Measurements from ENCODE around the gene CHKB. TPM values are rescaled to one million over a fixed set of nuclear protein-coding genes. Genes with fewer than 3 reads are reported as not detected.

Gene CHKB
- total RNA-seq, 4 donors from 2014 or later, result 13.5 to 75.6 (median 55.2) TPM

DNA sequence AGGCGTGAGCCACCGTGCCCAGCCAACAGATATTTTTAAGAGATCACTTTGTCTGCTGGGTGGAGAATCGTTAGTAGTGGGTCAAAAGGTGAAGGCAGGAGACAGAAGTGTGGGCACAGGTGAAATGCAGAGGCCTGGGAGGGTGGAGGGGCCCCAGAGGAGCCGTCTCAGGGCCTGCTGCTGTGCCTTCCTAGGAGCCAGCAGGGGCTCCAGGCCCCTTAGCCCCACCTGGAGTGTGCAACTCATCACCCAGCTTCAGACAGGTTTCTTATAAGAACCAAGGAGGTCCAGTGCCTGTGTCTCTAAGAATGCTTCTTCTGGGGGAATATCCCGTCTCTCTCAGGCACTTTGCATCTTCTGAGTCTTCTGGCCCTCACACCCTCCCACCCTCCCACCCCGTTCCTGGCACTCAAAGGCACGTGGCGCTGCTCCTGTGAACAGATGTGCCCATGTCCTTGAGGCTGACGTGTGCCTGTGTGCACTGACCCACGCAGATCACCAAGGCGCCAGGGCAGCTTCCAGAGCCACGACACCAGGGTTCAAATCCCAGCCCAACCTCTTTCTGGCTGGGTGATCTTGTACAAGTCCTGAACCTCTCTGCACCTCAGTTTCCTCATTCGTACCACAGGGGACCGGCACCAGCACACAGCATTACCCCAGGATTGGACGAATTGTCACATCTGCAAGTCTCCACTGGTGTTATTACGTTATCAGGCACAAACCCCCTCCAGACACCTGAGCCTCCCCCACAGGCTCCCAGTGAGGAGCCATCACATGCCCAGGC is 41.9 kb upstream of the CHKB start:
- Histone ChIP-seq H3K27me3 (no peaks in the 10 kb centered on the region), H3K4me1 (peaks cover 3 to 11% of the 10 kb centered on the region in 2 donors), H3K27ac (no peak overlapping the region), H3K9me3 (no peaks in the 10 kb centered on the region), H3K36me3 (no peaks in the 10 kb centered on the region), H3K4me3 (no peak overlapping the region)
- no peak for TF ChIP-seq POLR2A (IDR thresholded peaks at IDR 0.05)
- TF ChIP-seq, protein P1, sequence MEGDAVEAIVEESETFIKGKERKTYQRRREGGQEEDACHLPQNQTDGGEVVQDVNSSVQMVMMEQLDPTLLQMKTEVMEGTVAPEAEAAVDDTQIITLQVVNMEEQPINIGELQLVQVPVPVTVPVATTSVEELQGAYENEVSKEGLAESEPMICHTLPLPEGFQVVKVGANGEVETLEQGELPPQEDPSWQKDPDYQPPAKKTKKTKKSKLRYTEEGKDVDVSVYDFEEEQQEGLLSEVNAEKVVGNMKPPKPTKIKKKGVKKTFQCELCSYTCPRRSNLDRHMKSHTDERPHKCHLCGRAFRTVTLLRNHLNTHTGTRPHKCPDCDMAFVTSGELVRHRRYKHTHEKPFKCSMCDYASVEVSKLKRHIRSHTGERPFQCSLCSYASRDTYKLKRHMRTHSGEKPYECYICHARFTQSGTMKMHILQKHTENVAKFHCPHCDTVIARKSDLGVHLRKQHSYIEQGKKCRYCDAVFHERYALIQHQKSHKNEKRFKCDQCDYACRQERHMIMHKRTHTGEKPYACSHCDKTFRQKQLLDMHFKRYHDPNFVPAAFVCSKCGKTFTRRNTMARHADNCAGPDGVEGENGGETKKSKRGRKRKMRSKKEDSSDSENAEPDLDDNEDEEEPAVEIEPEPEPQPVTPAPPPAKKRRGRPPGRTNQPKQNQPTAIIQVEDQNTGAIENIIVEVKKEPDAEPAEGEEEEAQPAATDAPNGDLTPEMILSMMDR (IDR thresholded peaks at IDR 0.05), result no peak
- DNase-seq, result no peak
- intact Hi-C loops (cut with DNase I; ENCODE audit: low total_unique reads), result no loop called here

DNA sequence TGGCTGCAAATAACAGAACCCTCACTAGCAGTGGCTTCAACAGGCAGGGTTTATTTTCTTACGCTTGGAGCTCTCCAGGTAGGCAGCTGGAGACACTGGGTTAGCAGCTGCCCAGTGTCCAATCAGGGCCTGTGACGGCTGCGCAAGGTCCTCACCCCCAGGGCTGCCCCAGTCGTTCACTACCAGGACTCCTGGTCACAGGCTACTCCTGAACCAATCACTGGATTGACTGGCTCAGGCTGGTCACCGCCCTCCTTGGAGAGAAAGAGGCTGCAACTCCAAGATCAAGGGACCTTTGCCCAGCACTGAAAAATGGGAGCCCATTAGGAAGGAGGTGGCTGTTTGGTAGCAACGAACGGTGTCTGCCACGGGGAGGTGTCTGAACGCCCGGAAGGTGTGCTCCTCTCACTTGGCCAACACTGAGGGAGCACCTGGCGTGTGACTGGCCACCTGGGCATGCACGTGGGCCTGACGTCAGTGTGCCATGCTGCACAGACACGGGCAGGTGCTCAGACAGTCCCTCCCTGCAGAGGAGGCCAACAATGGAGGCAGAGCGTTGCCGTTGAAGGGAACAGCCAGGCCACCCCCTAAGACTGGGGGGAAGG is 40.2 kb upstream of the CHKB start:
- TF ChIP-seq, protein P1 (IDR thresholded peaks at IDR 0.05), result no peak
- TF ChIP-seq POLR2A (IDR thresholded peaks at IDR 0.05), result peak in 1 of 2 donors; percentile 25
- no peaks in the 10 kb centered on the region for H3K27me3 ChIP-seq
- H3K4me3 ChIP-seq, result no peak overlapping the region
- DNase-seq, result no peak
- no peaks in the 10 kb centered on the region for H3K9me3 ChIP-seq
- H3K36me3 ChIP-seq, result no peaks in the 10 kb centered on the region
- intact Hi-C loops (cut with DNase I; ENCODE audit: low total_unique reads), result no loop called here
- H3K27ac ChIP-seq, result no peak overlapping the region
- H3K4me1 ChIP-seq, result peaks cover 0 to 4% of the 10 kb centered on the region in 2 donors

DNA sequence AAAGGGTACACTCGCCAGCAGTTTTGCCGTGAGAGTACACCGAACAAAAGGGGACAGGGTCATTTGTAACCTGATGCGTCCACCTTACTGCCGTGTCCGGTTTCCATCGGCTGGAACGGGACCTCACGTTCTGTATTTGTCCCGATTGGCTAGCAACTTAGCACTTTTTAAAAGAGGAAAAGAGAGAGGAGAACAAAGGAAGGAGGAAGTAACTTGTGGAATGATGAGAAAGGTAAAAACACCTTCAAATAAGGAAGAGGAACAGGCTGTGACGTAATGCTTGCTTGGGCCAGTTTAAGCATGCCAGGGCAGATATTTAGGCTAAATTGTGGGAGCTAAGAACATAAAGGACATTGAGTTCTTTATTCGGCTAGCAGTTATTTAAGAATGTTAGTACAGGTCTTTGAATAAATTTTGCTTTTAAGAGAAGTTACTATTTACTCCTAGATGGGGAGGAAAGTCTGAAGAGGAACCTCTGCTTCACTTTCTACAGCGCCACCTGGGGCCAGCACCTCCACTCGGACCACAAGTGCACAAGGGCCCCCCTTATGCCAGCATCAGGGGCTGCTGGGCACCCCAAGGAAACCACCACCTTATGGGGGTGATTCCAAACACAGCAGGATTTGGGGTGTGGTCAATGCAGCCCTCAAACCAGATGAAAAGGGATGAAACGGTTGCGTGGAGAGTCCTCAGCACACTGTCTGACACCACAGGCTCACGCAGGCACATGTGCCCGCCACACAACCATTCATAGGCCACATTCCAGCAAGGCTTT is 39.5 kb upstream of the CHKB start:
- Histone ChIP-seq H3K27me3 (no peaks in the 10 kb centered on the region), H3K36me3 (no peaks in the 10 kb centered on the region), H3K9me3 (no peaks in the 10 kb centered on the region), H3K4me3 (no peak overlapping the region), H3K27ac (no peak overlapping the region), H3K4me1 (peaks cover 0 to 4% of the 10 kb centered on the region in 2 donors)
- no peak for DNase-seq
- TF ChIP-seq, protein P1 (IDR thresholded peaks at IDR 0.05), result no peak
- no peak for TF ChIP-seq POLR2A (IDR thresholded peaks at IDR 0.05)
- intact Hi-C loops (cut with DNase I; ENCODE audit: low total_unique reads), result no loop called here

DNA sequence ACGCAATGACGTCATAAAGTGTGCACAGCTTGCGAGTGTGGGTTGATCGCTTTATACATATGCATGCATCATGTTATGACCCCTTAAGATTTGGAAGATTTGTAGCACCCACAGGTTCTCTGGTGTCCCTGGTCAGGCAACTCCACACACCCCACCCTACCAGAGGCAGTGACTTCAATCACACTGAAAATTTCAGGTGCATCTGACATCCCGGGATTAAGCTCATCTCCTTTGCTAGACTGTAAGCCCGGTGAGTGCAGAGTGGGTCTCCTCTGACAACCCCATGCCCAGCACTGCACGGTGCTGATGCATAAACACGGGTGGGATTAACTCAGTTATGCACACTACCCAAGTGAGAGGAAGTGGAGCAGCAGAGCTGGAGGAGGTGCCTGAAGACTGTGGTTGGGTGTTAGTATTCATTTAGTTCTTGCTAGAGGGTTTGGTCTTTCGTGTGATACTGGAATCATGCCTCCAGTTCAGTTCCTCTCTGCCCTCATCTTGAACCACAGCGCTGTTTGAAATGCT is 38.8 kb upstream of the CHKB start:
- H3K27me3 ChIP-seq, result no peaks in the 10 kb centered on the region
- no peak overlapping the region for H3K4me3 ChIP-seq
- peaks cover 0 to 4% of the 10 kb centered on the region in 2 donors for H3K4me1 ChIP-seq
- DNase-seq, result no peak
- H3K36me3 ChIP-seq, result no peaks in the 10 kb centered on the region
- no peaks in the 10 kb centered on the region for H3K9me3 ChIP-seq
- TF ChIP-seq, protein P1 (IDR thresholded peaks at IDR 0.05), result no peak
- no peak for TF ChIP-seq POLR2A (IDR thresholded peaks at IDR 0.05)
- no peak overlapping the region for H3K27ac ChIP-seq
- intact Hi-C loops (cut with DNase I; ENCODE audit: low total_unique reads), result no loop called here
